DMS 273 (cell line): ENCODE measurements around the gene TAF4.

ENCODE experiments used
- DNase-seq: peaks from one replicate; lab custom pipeline; 2025; ENCODE audit not compliant: unreplicated experiment; lab: John Stamatoyannopoulos, UW

Gene TAF4

GRCh38 chr20:61966492-61967244, 99.0 kb downstream of the TAF4 start:
- no peak for DNase-seq

GRCh38 chr20:61965606-61966491, 99.8 kb downstream of the TAF4 start:
- DNase-seq, result no peak

GRCh38 chr20:61964675-61965605, 100.7 kb downstream of the TAF4 start:
- no peak for DNase-seq

- DNase-seq, result no peak
Observed at GRCh38 chr20:61963885-61964674, 101.6 kb downstream of the TAF4 start.

- DNase-seq, result no peak
Observed at GRCh38 chr20:61963149-61963548, 102.5 kb downstream of the TAF4 start.

- DNase-seq, result no peak
Observed at GRCh38 chr20:61960836-61961235, 104.8 kb downstream of the TAF4 start.

GRCh38 chr20:61958773-61959700, 106.6 kb downstream of the TAF4 start:
- peak; percentile 37 for DNase-seq

GRCh38 chr20:61957961-61958715, 107.5 kb downstream of the TAF4 start:
- DNase-seq, result no peak

- no peak for DNase-seq
Observed at GRCh38 chr20:61956396-61957342, 109.0 kb downstream of the TAF4 start.

- DNase-seq, result no peak
Observed at GRCh38 chr20:61955668-61956395, 109.8 kb downstream of the TAF4 start.

- no peak for DNase-seq
Observed at GRCh38 chr20:61954276-61955021, 111.2 kb downstream of the TAF4 start.

GRCh38 chr20:61953037-61954021, 112.4 kb downstream of the TAF4 start:
- no peak for DNase-seq

- no peak for DNase-seq
Observed at GRCh38 chr20:61951695-61952533, 113.8 kb downstream of the TAF4 start.

- no peak for DNase-seq
Observed at GRCh38 chr20:61950641-61951071, 115.0 kb downstream of the TAF4 start.
